DOHH2 (cell line): ENCODE data around the gene HLCS.

Experiments
- CTCF ChIP-seq: fragments of 200-600 bp; sonication (generic); IDR thresholded peaks from one replicate; pipeline ENCODE4 v1.5.1; 2014; ENCODE audit warnings: antibody characterized with exemption, mild to moderate bottlenecking, low read depth, low read length; ENCODE audit not compliant: poor library complexity, severe bottlenecking
- EZH2phosphoT487 ChIP-seq: fragments of 200-600 bp; sonication (generic); IDR thresholded peaks from 2 replicates; pipeline ENCODE4 v1.6.1; 2017; ENCODE audit warnings: borderline replicate concordance, mild to moderate bottlenecking, antibody characterized with exemption, low read length, moderate library complexity, mixed read lengths

GRCh38 chr21:36762642-36763041 is 203.8 kb downstream of the HLCS start:
- no peak for TF ChIP-seq EZH2phosphoT487
- no peak for TF ChIP-seq CTCF
